HepG2 (cell line): Measurements from ENCODE around the gene BIRC6. TPM values are rescaled to one million over a fixed set of nuclear protein-coding genes. Genes with fewer than 3 reads are reported as not detected.
"Not testable (repeated sequence)": the region's sequence is repeated elsewhere in the genome, so short reads cannot be mapped to it uniquely, and the experiment has no call there.

Experiments
- ATAC-seq: fragments of 200-7000 bp; cut with Tn5 transposase; 3 replicates; pipeline ENCODE4 v1.9.1; 2020; ENCODE audit warnings: mild to moderate bottlenecking, moderate library complexity
- BruUV-seq: library from RNA; stranded (reverse); fragments of 400-500 nt; replicated peaks from 2 replicates; lab custom pipeline; 2021; lab: Mats Ljungman, UMichigan
- CTCF ChIA-PET: fragments of 300-600 bp; formaldehyde crosslinking; extraction: SDS; loops from one replicate; lab custom pipeline; 2021; ENCODE audit warnings: low total read pairs, inconsistent platforms, low intra/inter-chr PET ratio; lab: Yijun Ruan, JAX
- POLR2A ChIA-PET: fragments of 350-600 bp; sonication (Branson Sonifier 250); formaldehyde crosslinking; loops from one replicate; lab custom pipeline; 2020; ENCODE audit warnings: antibody characterized with exemption, inconsistent platforms; lab: Yijun Ruan, JAX
- DNase-seq: peaks from one replicate; pipeline ENCODE4 v3.0.0-alpha.2; 2015; ENCODE audit warnings: low spot score
- FAIRE-seq: peaks from 3 replicates; lab custom pipeline; 2011; peaks lifted over from hg19 to GRCh38; lab: Jason Lieb, UNC
- H2AFZ ChIP-seq: one replicate; pipeline ENCODE4 v1.6.1; 2011; ENCODE audit warnings: low read length, inconsistent platforms
- H3K27ac ChIP-seq: fragments of 300-600 bp; 3 replicates; pipeline ENCODE4 v1.8.0; 2011; ENCODE audit warnings: mixed run types, mild to moderate bottlenecking, mixed read lengths, low read length, inconsistent platforms; ENCODE audit not compliant: insufficient read depth; ENCODE audit errors: extremely low read length
- H3K27me3 ChIP-seq, 2 experiments: fragments of 200-600 bp in 1 of 2; 2 replicates in 1 of 2; 3 replicates in 1 of 2; pipeline versions ENCODE4 v1.6.0 to v1.8.0; 2011; ENCODE audit warnings: low read length in 2 of 2, mild to moderate bottlenecking in 2 of 2, moderate library complexity in 2 of 2, inconsistent platforms in 1 of 2; ENCODE audit not compliant: insufficient read depth in 2 of 2, control insufficient read depth in 1 of 2
- H3K36me3 ChIP-seq, 2 experiments: fragments of 200-600 bp in 1 of 2; replicated peaks in 1 of 2; 2 replicates in 1 of 2; 3 replicates in 1 of 2; pipeline versions ENCODE4 v1.5.1 to v1.8.0; 2011; ENCODE audit warnings: low read length in 2 of 2, inconsistent platforms in 1 of 2; ENCODE audit not compliant: insufficient read depth in 2 of 2, control insufficient read depth in 1 of 2
- H3K4me1 ChIP-seq: 2 replicates; pipeline ENCODE4 v1.5.1; 2012; ENCODE audit warnings: low read length, inconsistent platforms; ENCODE audit not compliant: insufficient read depth
- H3K4me2 ChIP-seq: 2 replicates; pipeline ENCODE4 v1.6.0; 2011; ENCODE audit warnings: low read depth, low read length, inconsistent platforms
- H3K4me3 ChIP-seq, 3 experiments: fragments of 200-600 bp in 1 of 3; sonication (generic), shearing (Covaris generic) in 1 of 3; replicated peaks in 1 of 3; 2 replicates each; pipeline ENCODE4 v1.5.1; 2011 to 2016; ENCODE audit warnings: low read length in 3 of 3, inconsistent platforms in 2 of 3, low read depth in 2 of 3, mild to moderate bottlenecking in 2 of 3, control low read depth in 1 of 3, mixed read lengths in 1 of 3; ENCODE audit not compliant: insufficient read depth in 1 of 3
- H3K79me2 ChIP-seq: one replicate; pipeline ENCODE4 v1.6.1; 2011; ENCODE audit warnings: low read length, inconsistent platforms; ENCODE audit not compliant: insufficient read depth
- H3K9ac ChIP-seq: 2 replicates; pipeline ENCODE4 v1.6.0; 2011; ENCODE audit warnings: mild to moderate bottlenecking, low read depth, low read length, inconsistent platforms; ENCODE audit not compliant: insufficient read depth
- H3K9me3 ChIP-seq: 2 replicates; pipeline ENCODE4 v1.5.1; 2012; ENCODE audit warnings: mild to moderate bottlenecking, low read length
- H4K20me1 ChIP-seq: 2 replicates; pipeline ENCODE4 v1.6.0; 2011; ENCODE audit warnings: inconsistent platforms, mild to moderate bottlenecking, low read length, moderate library complexity; ENCODE audit not compliant: insufficient read depth
- ARID3A ChIP-seq: IDR thresholded peaks from 2 replicates; pipeline ENCODE4 v1.6.1; 2012; ENCODE audit warnings: low read depth, low read length, improper control_type of control experiment
- BCL6 ChIP-seq: IDR thresholded peaks from 2 replicates; pipeline ENCODE4 v1.6.1; 2016; ENCODE audit warnings: missing genetic modification reagents, missing compliant biosample characterization
- ETV5 ChIP-seq: IDR thresholded peaks from 2 replicates; pipeline ENCODE4 v1.6.1; 2018; ENCODE audit warnings: missing biosample characterization, missing genetic modification reagents, inconsistent platforms, borderline replicate concordance
- ISL2 ChIP-seq: sonication (generic); formaldehyde crosslinking; IDR thresholded peaks from 2 replicates; pipeline ENCODE4 v1.5.0; 2020; ENCODE audit warnings: missing genetic modification reagents
- KLF16 ChIP-seq, 2 experiments: sonication (generic) in 1 of 2; formaldehyde crosslinking in 1 of 2; IDR thresholded peaks; 2 replicates each; pipeline versions ENCODE4 v1.6.1 to v1.8.0; 2016 to 2023; ENCODE audit warnings: missing genetic modification reagents in 2 of 2, missing compliant biosample characterization in 1 of 2
- MAFK ChIP-seq, 2 experiments: IDR thresholded peaks in 1 of 2; conservative IDR thresholded peaks in 1 of 2; 2 replicates each; pipeline ENCODE4 v1.6.1; 2011; ENCODE audit warnings: improper control_type of control experiment in 2 of 2, low read length in 2 of 2
- NAIF1 ChIP-seq: sonication (generic); formaldehyde crosslinking; IDR thresholded peaks from 2 replicates; pipeline ENCODE4 v1.5.0; 2020; ENCODE audit warnings: mild to moderate bottlenecking, missing genetic modification reagents, borderline replicate concordance
- NR2F6 ChIP-seq, 2 experiments: IDR thresholded peaks; 2 replicates each; pipeline ENCODE4 v1.6.1; 2016; ENCODE audit warnings: antibody characterized with exemption in 1 of 2, mild to moderate bottlenecking in 1 of 2
- SKI ChIP-seq: fragments of 450-650 bp; IDR thresholded peaks from one replicate; pipeline ENCODE4 v1.6.1; 2018; ENCODE audit warnings: mild to moderate bottlenecking; ENCODE audit not compliant: partially characterized antibody
- SMAD3 ChIP-seq: sonication (generic); formaldehyde crosslinking; IDR thresholded peaks from 2 replicates; pipeline ENCODE4 v1.4.0; 2020; ENCODE audit warnings: missing genetic modification reagents
- SMARCC2 ChIP-seq: fragments of 450-650 bp; IDR thresholded peaks from 2 replicates; pipeline ENCODE4 v1.6.1; 2017; ENCODE audit warnings: antibody characterized with exemption, mild to moderate bottlenecking
- SOX13 ChIP-seq, 3 experiments: fragments of 450-650 bp in 1 of 3; sonication (generic) in 1 of 3; formaldehyde crosslinking in 1 of 3; IDR thresholded peaks in 2 of 3; conservative IDR thresholded peaks in 1 of 3; 2 replicates each; pipeline versions ENCODE4 v1.5.0 to v1.6.1; 2016 to 2020; ENCODE audit warnings: antibody characterized with exemption in 1 of 3, mild to moderate bottlenecking in 1 of 3, missing compliant biosample characterization in 1 of 3, missing genetic modification reagents in 1 of 3, moderate library complexity in 1 of 3
- TARDBP ChIP-seq: sonication (generic); formaldehyde crosslinking; IDR thresholded peaks from 2 replicates; pipeline ENCODE4 v1.8.0; 2022; ENCODE audit warnings: mild to moderate bottlenecking, missing genetic modification reagents
- ZNF460 ChIP-seq: sonication (generic); formaldehyde crosslinking; IDR thresholded peaks from 2 replicates; pipeline ENCODE4 v1.5.1; 2020; ENCODE audit warnings: missing genetic modification reagents, mild to moderate bottlenecking, borderline replicate concordance
- ZNF709 ChIP-seq: sonication (generic); formaldehyde crosslinking; IDR thresholded peaks from 2 replicates; pipeline ENCODE4 v1.5.0; 2020; ENCODE audit warnings: mild to moderate bottlenecking, missing genetic modification reagents
- WGBS: methylation state at CpG from one replicate; pipeline ENCODE4 v1.1.6; 2017; ENCODE audit warnings: low lambda C conversion rate; 5-methylcytosine and 5-hydroxymethylcytosine counted together
- in situ Hi-C: cut with HindIII; loops from 2 replicates; pipeline ENCODE4 v1.10.0; 2017; ENCODE audit warnings: low pct_unique_long_range_greater_than_20kb; ENCODE audit not compliant: extremely low pct_ligation_motif_present
- intact Hi-C: fragments of 100-400 bp; cut with micrococcal nuclease; formaldehyde crosslinking; loops from one replicate; pipeline ENCODE4 v1.10.0; 2022; ENCODE audit not compliant: unreplicated experiment
- polyA plus RNA-seq, 8 experiments: library from polyadenylated mRNA; depleted of rRNA in 3 of 8; stranded (reverse) in 7 of 8; unstranded in 1 of 8; fragments of >200 nt; fragmentation: Illumina TruSeq in 4 of 8; extraction: Trizol in 4 of 8; gene quantifications; 2 replicates each; pipeline versions ENCODE4 v1.2.1 to v1.2.3, GENCODE V29; 2011 to 2016; ENCODE audit warnings: low read depth in 4 of 8, missing spikeins in 1 of 8, mixed read lengths in 1 of 8; ENCODE audit not compliant: insufficient read depth in 1 of 8
- total RNA-seq, 5 experiments: library from RNA; depleted of rRNA; stranded (reverse); fragments of >200 nt; fragmentation: Illumina TruSeq; extraction: Trizol; gene quantifications; 2 replicates each; pipeline ENCODE4 v1.2.3, GENCODE V29; 2016; ENCODE audit warnings: low read depth in 1 of 5
- TF ChIP-seq, protein P1 (sequence below): sonication (generic); formaldehyde crosslinking; IDR thresholded peaks from 2 replicates; pipeline ENCODE4 v1.4.0; 2020; ENCODE audit warnings: missing genetic modification reagents
- TF ChIP-seq, protein P2 (sequence below): sonication (generic); formaldehyde crosslinking; conservative IDR thresholded peaks from 2 replicates; pipeline ENCODE4 v1.4.0; 2020; ENCODE audit warnings: missing genetic modification reagents

Gene BIRC6
- total and polyA plus RNA-seq, 2 of the 13 experiments (the other 11 are each of a cell fraction or from before 2014, with no cell fraction given) = 65.6 to 120 TPM

- peak overlapping the region; percentile 93 for H3K27ac ChIP-seq
- peak overlapping the region; percentile 81 for H3K4me2 ChIP-seq
- TSS peak; percentile 29 for BruUV-seq
- H3K4me1 ChIP-seq = peaks cover 49% of the 10 kb centered on the region
- H2AFZ ChIP-seq, H3K27me3 ChIP-seq, H3K79me2 ChIP-seq, H3K36me3 ChIP-seq, in situ Hi-C loops, H3K9me3 ChIP-seq, H4K20me1 ChIP-seq, CTCF ChIA-PET: not testable (repeated sequence)
- FAIRE-seq (peak; percentile 84), ATAC-seq (peak; percentile 91), DNase-seq (peak; percentile 95)
- intact Hi-C loops = loop anchor here (2.0 to 10.0 kb wide), 5 partner anchors 27 to 635 kb away; partner anchors contain the start of genes BIRC6, SLC30A6, SPAST and YIPF4
- peak overlapping the region; percentile 39 to 60 (median 50); a peak in 5 of 6 replicates for H3K4me3 ChIP-seq
- WGBS = 11% methylated on average over 14 of the region's 14 CpGs
- POLR2A ChIA-PET = interaction anchor here (0.7 to 4.5 kb wide), 17 partner anchors 9 to 290 kb away, joined by 3 to 36 read pairs (median 4); partner anchors contain the start of genes BIRC6, DPY30, SLC30A6 and SPAST
- H3K9ac ChIP-seq = peak overlapping the region; percentile 74
- TF ChIP-seq SMAD3 (CRISPR knock-in tag) (peak; percentile 84), SKI (peak; percentile 89), ARID3A (peak; percentile 97), NAIF1 (CRISPR knock-in tag) (0 out of 2 replicates have a peak, but pooled peaks have one; percentile 48), ISL2 (CRISPR knock-in tag) (peak; percentile 86), MAFK (conservative IDR thresholded peaks at IDR 0.05 in 1 of 2, IDR thresholded peaks at IDR 0.05 in 1 of 2; ENCODE audit: low read length in 2 of 2) (0 out of 4 replicates have a peak, but pooled peaks of 1 of the 2 experiments have one; percentile 15), KLF16 (CRISPR knock-in tag; IDR thresholded peaks at IDR 0.05) (peak in 1 of 2 experiments; percentile 55; a peak in 2 of 4 replicates), ZNF709 (CRISPR knock-in tag) (0 out of 2 replicates have a peak, but pooled peaks have one; percentile 56), SOX13 (IDR thresholded peaks at IDR 0.05) (peak; percentile 54), SOX13 (CRISPR knock-in tag; conservative IDR thresholded peaks at IDR 0.05 in 1 of 2, IDR thresholded peaks at IDR 0.05 in 1 of 2) (peak in 1 of 2 experiments; percentile 87; a peak in 2 of 4 replicates), ETV5 (CRISPR knock-in tag) (peak; percentile 74; the same call in 1 of the 2 replicates), BCL6 (CRISPR knock-in tag) (peak; percentile 87), TARDBP (peak; percentile 90), SMARCC2 (peak; percentile 90), ZNF460 (CRISPR knock-in tag) (peak; percentile 89), NR2F6 (IDR thresholded peaks at IDR 0.05) (peak; percentile 73), NR2F6 (CRISPR knock-in tag; IDR thresholded peaks at IDR 0.05) (peak; percentile 83)
- TF ChIP-seq, protein P1, sequence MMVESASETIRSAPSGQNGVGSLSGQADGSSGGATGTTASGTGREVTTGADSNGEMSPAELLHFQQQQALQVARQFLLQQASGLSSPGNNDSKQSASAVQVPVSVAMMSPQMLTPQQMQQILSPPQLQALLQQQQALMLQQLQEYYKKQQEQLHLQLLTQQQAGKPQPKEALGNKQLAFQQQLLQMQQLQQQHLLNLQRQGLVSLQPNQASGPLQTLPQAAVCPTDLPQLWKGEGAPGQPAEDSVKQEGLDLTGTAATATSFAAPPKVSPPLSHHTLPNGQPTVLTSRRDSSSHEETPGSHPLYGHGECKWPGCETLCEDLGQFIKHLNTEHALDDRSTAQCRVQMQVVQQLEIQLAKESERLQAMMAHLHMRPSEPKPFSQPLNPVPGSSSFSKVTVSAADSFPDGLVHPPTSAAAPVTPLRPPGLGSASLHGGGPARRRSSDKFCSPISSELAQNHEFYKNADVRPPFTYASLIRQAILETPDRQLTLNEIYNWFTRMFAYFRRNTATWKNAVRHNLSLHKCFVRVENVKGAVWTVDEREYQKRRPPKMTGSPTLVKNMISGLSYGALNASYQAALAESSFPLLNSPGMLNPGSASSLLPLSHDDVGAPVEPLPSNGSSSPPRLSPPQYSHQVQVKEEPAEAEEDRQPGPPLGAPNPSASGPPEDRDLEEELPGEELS (CRISPR knock-in tag) = peak; percentile 98
- TF ChIP-seq, protein P2, sequence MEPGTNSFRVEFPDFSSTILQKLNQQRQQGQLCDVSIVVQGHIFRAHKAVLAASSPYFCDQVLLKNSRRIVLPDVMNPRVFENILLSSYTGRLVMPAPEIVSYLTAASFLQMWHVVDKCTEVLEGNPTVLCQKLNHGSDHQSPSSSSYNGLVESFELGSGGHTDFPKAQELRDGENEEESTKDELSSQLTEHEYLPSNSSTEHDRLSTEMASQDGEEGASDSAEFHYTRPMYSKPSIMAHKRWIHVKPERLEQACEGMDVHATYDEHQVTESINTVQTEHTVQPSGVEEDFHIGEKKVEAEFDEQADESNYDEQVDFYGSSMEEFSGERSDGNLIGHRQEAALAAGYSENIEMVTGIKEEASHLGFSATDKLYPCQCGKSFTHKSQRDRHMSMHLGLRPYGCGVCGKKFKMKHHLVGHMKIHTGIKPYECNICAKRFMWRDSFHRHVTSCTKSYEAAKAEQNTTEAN (CRISPR knock-in tag) = peak; percentile 74; the same call in 1 of the 2 replicates
Measured at GRCh38 chr2:32329180-32329980, 27.4 kb upstream of the BIRC6 start.
